ENCODE results near the gene CHSY1.

DNA sequence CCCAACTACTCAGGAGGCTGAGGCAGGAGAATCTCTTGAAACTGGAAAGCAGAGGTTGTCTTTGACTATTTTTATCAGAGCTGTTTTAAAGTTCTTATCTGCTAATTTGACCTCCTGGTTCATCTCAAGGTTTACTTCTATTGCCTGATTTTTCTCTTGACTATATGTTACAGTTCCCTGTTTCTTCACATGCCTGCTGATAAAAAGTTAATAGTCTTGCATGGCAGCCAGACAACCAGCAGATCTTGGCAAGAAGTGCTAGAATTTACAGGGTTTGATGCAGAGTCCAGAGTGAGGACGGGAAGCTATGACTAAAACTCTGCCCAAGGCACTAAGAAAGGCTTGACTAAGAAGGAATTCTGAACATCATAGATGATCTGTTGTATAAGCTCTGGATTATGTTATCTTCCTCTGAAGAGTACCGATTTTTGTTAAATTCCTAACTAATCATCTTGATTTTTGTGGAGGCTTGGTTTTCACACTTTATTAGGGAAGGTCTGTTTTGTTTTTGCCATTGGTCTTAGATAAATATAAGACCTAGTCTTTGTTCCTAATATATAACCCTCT lies 85.9 kb downstream of the CHSY1 start:
- TF ChIP-seq, protein P1, sequence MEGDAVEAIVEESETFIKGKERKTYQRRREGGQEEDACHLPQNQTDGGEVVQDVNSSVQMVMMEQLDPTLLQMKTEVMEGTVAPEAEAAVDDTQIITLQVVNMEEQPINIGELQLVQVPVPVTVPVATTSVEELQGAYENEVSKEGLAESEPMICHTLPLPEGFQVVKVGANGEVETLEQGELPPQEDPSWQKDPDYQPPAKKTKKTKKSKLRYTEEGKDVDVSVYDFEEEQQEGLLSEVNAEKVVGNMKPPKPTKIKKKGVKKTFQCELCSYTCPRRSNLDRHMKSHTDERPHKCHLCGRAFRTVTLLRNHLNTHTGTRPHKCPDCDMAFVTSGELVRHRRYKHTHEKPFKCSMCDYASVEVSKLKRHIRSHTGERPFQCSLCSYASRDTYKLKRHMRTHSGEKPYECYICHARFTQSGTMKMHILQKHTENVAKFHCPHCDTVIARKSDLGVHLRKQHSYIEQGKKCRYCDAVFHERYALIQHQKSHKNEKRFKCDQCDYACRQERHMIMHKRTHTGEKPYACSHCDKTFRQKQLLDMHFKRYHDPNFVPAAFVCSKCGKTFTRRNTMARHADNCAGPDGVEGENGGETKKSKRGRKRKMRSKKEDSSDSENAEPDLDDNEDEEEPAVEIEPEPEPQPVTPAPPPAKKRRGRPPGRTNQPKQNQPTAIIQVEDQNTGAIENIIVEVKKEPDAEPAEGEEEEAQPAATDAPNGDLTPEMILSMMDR (IDR thresholded peaks at IDR 0.05): no peak
- no peak for TF ChIP-seq POLR2A (IDR thresholded peaks at IDR 0.05; ENCODE audit: low read depth)
